PC-9 (cell line): ENCODE data around the gene SERINC5. TPM values are rescaled to one million over a fixed set of nuclear protein-coding genes. Genes with fewer than 3 reads are reported as not detected.
A peak's percentile ranks its signal among the peaks of the same experiment; 100 is the strongest.

Experiments
- BruUV-seq: library from RNA; stranded (reverse); fragments of 400-500 nt; replicated peaks from 2 replicates; lab custom pipeline; 2021; lab: Mats Ljungman, UMichigan
- CTCF ChIA-PET: fragments of 300-600 bp; sonication (Branson Sonifier 250); formaldehyde crosslinking; loops from one replicate; lab custom pipeline; 2022; ENCODE audit warnings: antibody characterized with exemption; lab: Charles Lee
- POLR2A ChIA-PET: fragments of 300-600 bp; sonication (Branson Sonifier 250); formaldehyde crosslinking; loops from one replicate; lab custom pipeline; 2022; ENCODE audit warnings: antibody characterized with exemption; ENCODE audit not compliant: unreplicated experiment; lab: Charles Lee
- DNase-seq, 2 experiments: peaks; one replicate each; pipeline versions ENCODE4 v3.0.0 to v3.0.0-alpha.2; 2015 to 2022; ENCODE audit warnings: mixed read lengths in 1 of 2
- H2AFZ ChIP-seq: fragments of 200-600 bp; sonication (generic); 2 replicates; pipeline ENCODE4 v1.8.1; 2017; ENCODE audit warnings: antibody characterized with exemption
- H3F3A ChIP-seq: fragments of 200-600 bp; sonication (generic); 2 replicates; pipeline ENCODE4 v1.8.1; 2017; ENCODE audit warnings: antibody characterized with exemption, mild to moderate bottlenecking, low read depth; ENCODE audit not compliant: insufficient read depth
- H3K27ac ChIP-seq: fragments of 200-600 bp; sonication (generic); 2 replicates; pipeline ENCODE4 v1.6.1; 2016; ENCODE audit warnings: mixed run types
- H3K27me3 ChIP-seq: fragments of 200-600 bp; sonication (generic); 2 replicates; pipeline ENCODE4 v1.6.1; 2016; ENCODE audit warnings: low read depth, mixed run types; ENCODE audit not compliant: insufficient read depth
- H3K36me3 ChIP-seq: fragments of 200-600 bp; sonication (generic); 2 replicates; pipeline ENCODE4 v1.6.1; 2016; ENCODE audit warnings: low read depth, mixed run types
- H3K4me1 ChIP-seq: fragments of 200-600 bp; sonication (generic); replicated peaks from 2 replicates; pipeline ENCODE4 v1.6.1; 2016; ENCODE audit warnings: mixed run types; ENCODE audit not compliant: insufficient read depth
- H3K4me2 ChIP-seq: fragments of 200-600 bp; sonication (generic); 2 replicates; pipeline ENCODE4 v1.6.1; 2017; ENCODE audit warnings: mixed run types
- H3K4me3 ChIP-seq: fragments of 200-600 bp; sonication (generic); 2 replicates; pipeline ENCODE4 v1.6.1; 2016; ENCODE audit warnings: mixed run types
- H3K79me2 ChIP-seq: fragments of 200-600 bp; sonication (generic); 2 replicates; pipeline ENCODE4 v1.6.1; 2017; ENCODE audit warnings: low read depth, mixed run types
- H3K9me2 ChIP-seq: fragments of 200-600 bp; sonication (generic); 2 replicates; pipeline ENCODE4 v1.8.1; 2017; ENCODE audit warnings: mild to moderate bottlenecking; ENCODE audit not compliant: insufficient read depth
- H3K9me3 ChIP-seq: fragments of 200-600 bp; sonication (generic); 2 replicates; pipeline ENCODE4 v1.8.1; 2016; ENCODE audit warnings: low read depth; ENCODE audit not compliant: insufficient read depth
- H4K20me1 ChIP-seq: fragments of 200-600 bp; sonication (generic); 2 replicates; pipeline ENCODE4 v1.8.1; 2017; ENCODE audit not compliant: insufficient read depth
- CTCF ChIP-seq: fragments of 200-600 bp; sonication (generic); conservative IDR thresholded peaks from 2 replicates; pipeline ENCODE4 v1.6.1; 2017; ENCODE audit warnings: mixed run types, antibody characterized with exemption, mild to moderate bottlenecking, moderate library complexity
- EZH2 ChIP-seq: fragments of 200-600 bp; sonication (generic); IDR thresholded peaks from 2 replicates; pipeline ENCODE4 v1.8.0; 2017; ENCODE audit warnings: antibody characterized with exemption, low read depth
- intact Hi-C: fragments of 100-400 bp; cut with micrococcal nuclease; formaldehyde crosslinking; loops from one replicate; pipeline ENCODE4 v1.10.0; 2022; ENCODE audit not compliant: unreplicated experiment
- total RNA-seq: library from RNA; stranded (reverse); gene quantifications from 2 replicates; pipeline ENCODE4 v1.2.3, GENCODE V29; 2021

The SERINC5 gene
- total RNA-seq, 1 experiment from 2014 or later = 68.8 TPM

GRCh38 chr5:80182809-80183580 lies 72.9 kb downstream of the SERINC5 start:
- TSS peak; percentile 87 for BruUV-seq
- H3K9me2 ChIP-seq = no peaks in the 10 kb centered on the region
- H3K4me3 ChIP-seq = no peak overlapping the region; the same call in 1 of the 2 replicates
- no peaks in the 10 kb centered on the region for H4K20me1 ChIP-seq
- H3K9me3 ChIP-seq = no peaks in the 10 kb centered on the region
- DNase-seq = peak; percentile 61 to 78
- peaks cover 69% of the 10 kb centered on the region for H3F3A ChIP-seq
- TF ChIP-seq EZH2 = no peak
- TF ChIP-seq CTCF = no peak
- intact Hi-C loops = no loop called here
- POLR2A ChIA-PET = interaction anchor here (0.6 to 1.7 kb wide), 2 partner anchors 73 to 794 kb away, joined by 3 to 6 read pairs; partner anchors contain the start of gene SERINC5
- CTCF ChIA-PET = no interaction called here
- H3K36me3 ChIP-seq = no peaks in the 10 kb centered on the region; the same call in 1 of the 2 replicates
- H3K27me3 ChIP-seq = no peaks in the 10 kb centered on the region
- no peak overlapping the region for H2AFZ ChIP-seq
- peak overlapping the region; percentile 99 for H3K27ac ChIP-seq
- H3K79me2 ChIP-seq = peaks cover 65% of the 10 kb centered on the region
- peak overlapping the region; percentile 65 for H3K4me2 ChIP-seq
- peaks cover 91% of the 10 kb centered on the region for H3K4me1 ChIP-seq

GRCh38 chr5:80181618-80182211 lies 74.1 kb downstream of the SERINC5 start:
- no peaks in the 10 kb centered on the region for H3K9me2 ChIP-seq
- no peaks in the 10 kb centered on the region for H3K9me3 ChIP-seq
- CTCF ChIA-PET = interaction anchor here (0.6 to 0.7 kb wide), 2 partner anchors 28 to 56 kb away, joined by 3 read pairs; no protein-coding TSS in a partner anchor
- peak overlapping the region; percentile 19; the same call in 1 of the 2 replicates for H3K4me3 ChIP-seq
- H3K4me2 ChIP-seq = peak overlapping the region; percentile 65
- no peak overlapping the region for H2AFZ ChIP-seq
- H3K27ac ChIP-seq = peak overlapping the region; percentile 99
- POLR2A ChIA-PET = interaction anchor here (0.6 to 0.8 kb wide), 5 partner anchors 64 to 473 kb away, joined by 4 to 18 read pairs (median 6); partner anchors contain the start of genes DHFR, MSH3 and SERINC5
- peak; percentile 81 to 97 for DNase-seq
- peaks cover 62% of the 10 kb centered on the region for H3F3A ChIP-seq
- peaks cover 78% of the 10 kb centered on the region for H3K4me1 ChIP-seq
- no peaks in the 10 kb centered on the region for H3K27me3 ChIP-seq
- H3K36me3 ChIP-seq = peaks cover 13% of the 10 kb centered on the region
- H4K20me1 ChIP-seq = no peaks in the 10 kb centered on the region
- BruUV-seq = no TSS peak
- peaks cover 67% of the 10 kb centered on the region for H3K79me2 ChIP-seq
- intact Hi-C loops = loop anchor here (1.0 kb wide), 2 partner anchors 33 to 66 kb away; no protein-coding TSS in a partner anchor
- TF ChIP-seq EZH2 (no peak), CTCF (no peak)

GRCh38 chr5:80177236-80177635 lies 78.6 kb downstream of the SERINC5 start:
- no peak overlapping the region for H3K27ac ChIP-seq
- H3K79me2 ChIP-seq = peaks cover 40% of the 10 kb centered on the region
- peaks cover 33% of the 10 kb centered on the region for H3K36me3 ChIP-seq
- no peaks in the 10 kb centered on the region for H3K27me3 ChIP-seq
- H3K4me3 ChIP-seq = no peak overlapping the region
- POLR2A ChIA-PET = no interaction called here
- intact Hi-C loops = no loop called here
- CTCF ChIA-PET = interaction anchor here (0.6 kb wide), 1 partner anchor 81 kb away, joined by 3 read pairs; no protein-coding TSS in a partner anchor
- no peak for DNase-seq
- no peak overlapping the region for H2AFZ ChIP-seq
- no peaks in the 10 kb centered on the region for H3K9me3 ChIP-seq
- peaks cover 25% of the 10 kb centered on the region for H3F3A ChIP-seq
- peaks cover 33% of the 10 kb centered on the region for H3K4me1 ChIP-seq
- no TSS peak for BruUV-seq
- TF ChIP-seq CTCF = no peak
- no peak for TF ChIP-seq EZH2
- no peaks in the 10 kb centered on the region for H4K20me1 ChIP-seq
- H3K9me2 ChIP-seq = no peaks in the 10 kb centered on the region
- H3K4me2 ChIP-seq = no peak overlapping the region
